ENCODE results near the gene PAX8. TPM values are rescaled to one million over a fixed set of nuclear protein-coding genes. Genes with fewer than 3 reads are reported as not detected.

Gene PAX8
- total and polyA plus RNA-seq, 12 donors: 1.7 to 72.3 (median 11.6) TPM

GRCh38 chr2:113216891-113217454 is 61.7 kb downstream of the PAX8 start:
- intact Hi-C loops (cut with DNase I): no loop called here
- no peak for DNase-seq

GRCh38 chr2:113216321-113216720 is 62.4 kb downstream of the PAX8 start:
- Histone ChIP-seq H3K4me3 (no peak overlapping the region), H3K9me3 (replicated peaks in 1 of 3) (no peaks in the 10 kb centered on the region), H3K27me3 (no peaks in the 10 kb centered on the region), H3K36me3 (replicated peaks in 1 of 2) (no peaks in the 10 kb centered on the region), H3K27ac (peak overlapping the region in 1 of 5 donors; percentile 90), H3K4me1 (replicated peaks in 1 of 2) (peaks cover 40 to 61% of the 10 kb centered on the region in 2 donors)
- WGBS, 4 donors: 95 to 100% (median 98%) methylated on average over 2 of the region's 2 CpGs
- no peak for DNase-seq
- intact Hi-C loops (cut with DNase I): no loop called here
- no peak for TF ChIP-seq CTCF (IDR thresholded peaks at IDR 0.05)
- TF ChIP-seq POLR2A (IDR thresholded peaks at IDR 0.05): no peak

More at GRCh38 chr2:113216891-113217454, 61.7 kb downstream of the PAX8 start:
- Histone ChIP-seq H3K36me3 (replicated peaks in 1 of 2) (no peaks in the 10 kb centered on the region), H3K27ac (peak overlapping the region in 4 of 5 donors; percentile 68 to 93 (median 86)), H3K4me1 (replicated peaks in 1 of 2) (peaks cover 36 to 55% of the 10 kb centered on the region in 2 donors), H3K27me3 (no peaks in the 10 kb centered on the region), H3K4me3 (no peak overlapping the region), H3K9me3 (replicated peaks in 1 of 3) (no peaks in the 10 kb centered on the region)
- TF ChIP-seq POLR2A (IDR thresholded peaks at IDR 0.05) (no peak), CTCF (IDR thresholded peaks at IDR 0.05) (no peak)
- 73 to 78% (median 75%) methylated on average over 6 of the region's 6 CpGs for WGBS, 4 donors

GRCh38 chr2:113215056-113215455 is 63.7 kb downstream of the PAX8 start:
- Histone ChIP-seq H3K27ac (no peak overlapping the region), H3K36me3 (replicated peaks in 1 of 2) (no peaks in the 10 kb centered on the region), H3K4me3 (no peak overlapping the region), H3K9me3 (replicated peaks in 1 of 3) (no peaks in the 10 kb centered on the region), H3K4me1 (replicated peaks in 1 of 2) (peaks cover 40 to 59% of the 10 kb centered on the region in 2 donors), H3K27me3 (no peaks in the 10 kb centered on the region)
- WGBS, 4 donors: 94 to 100% (median 96%) methylated on average over 2 of the region's 2 CpGs
- no peak for DNase-seq
- no peak for TF ChIP-seq CTCF (IDR thresholded peaks at IDR 0.05)
- TF ChIP-seq POLR2A (IDR thresholded peaks at IDR 0.05): no peak
- intact Hi-C loops (cut with DNase I): no loop called here

- 82 to 94% (median 88%) methylated on average over 4 of the region's 4 CpGs for WGBS, 4 donors
- H3K27ac ChIP-seq: peak overlapping the region in 1 of 5 donors; percentile 17
- intact Hi-C loops (cut with DNase I): no loop called here
- H3K9me3 ChIP-seq (replicated peaks in 1 of 3): no peaks in the 10 kb centered on the region
- H3K4me3 ChIP-seq: no peak overlapping the region
- peaks cover 31 to 49% of the 10 kb centered on the region in 2 donors for H3K4me1 ChIP-seq (replicated peaks in 1 of 2)
- TF ChIP-seq CTCF (IDR thresholded peaks at IDR 0.05): no peak
- DNase-seq: no peak
- H3K36me3 ChIP-seq (replicated peaks in 1 of 2): no peaks in the 10 kb centered on the region
- no peaks in the 10 kb centered on the region for H3K27me3 ChIP-seq
These were observed 64.6 kb downstream of the PAX8 start for GRCh38 chr2:113214141-113214540.

Data from adrenal gland (tissue), 12 donors.